Activated CD8-positive, alpha-beta memory T cell treated with anti-CD3 and anti-CD28 coated beads, Interleukin-2, amount 50 U/mL, for 48 hours (primary cell): ENCODE measurements around the gene ACP6.
A peak's percentile ranks its signal among the peaks of the same experiment; 100 is the strongest.
"Not testable (repeated sequence)": the region's sequence is repeated elsewhere in the genome, so short reads cannot be mapped to it uniquely, and the experiment has no call there.

Experiments
- DNase-seq: peaks from one replicate; pipeline ENCODE4 v3.0.0-alpha.2; 2020

The ACP6 gene

GRCh38 chr1:147618771-147619170 lies 51.6 kb downstream of the ACP6 start:
- DNase-seq = no peak

DNA sequence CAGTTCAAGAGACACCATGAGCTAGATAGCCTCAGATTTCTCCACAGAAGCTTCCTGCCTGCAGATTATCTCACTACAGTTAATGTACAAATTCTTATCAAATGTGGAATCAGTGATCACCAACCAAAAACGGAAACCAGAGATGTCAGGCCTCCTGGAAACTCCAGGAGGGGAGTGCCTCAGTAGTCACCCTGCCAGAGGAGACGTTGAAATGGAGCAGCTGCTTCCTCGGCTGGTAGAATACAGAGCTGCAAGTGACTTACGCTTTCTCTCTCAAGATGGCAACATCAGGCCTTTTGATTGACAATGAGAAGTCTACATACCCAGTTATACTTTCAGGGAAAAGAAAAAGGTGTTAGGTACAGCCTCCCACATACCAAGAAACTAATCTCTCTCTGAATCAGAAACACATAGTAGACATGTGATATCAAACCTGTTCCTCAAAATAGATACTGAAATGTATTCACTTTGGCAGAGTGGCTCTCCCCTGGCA lies 52.2 kb downstream of the ACP6 start:
- no peak for DNase-seq

GRCh38 chr1:147614966-147615365 lies 55.4 kb downstream of the ACP6 start:
- DNase-seq = not testable (repeated sequence)

DNA sequence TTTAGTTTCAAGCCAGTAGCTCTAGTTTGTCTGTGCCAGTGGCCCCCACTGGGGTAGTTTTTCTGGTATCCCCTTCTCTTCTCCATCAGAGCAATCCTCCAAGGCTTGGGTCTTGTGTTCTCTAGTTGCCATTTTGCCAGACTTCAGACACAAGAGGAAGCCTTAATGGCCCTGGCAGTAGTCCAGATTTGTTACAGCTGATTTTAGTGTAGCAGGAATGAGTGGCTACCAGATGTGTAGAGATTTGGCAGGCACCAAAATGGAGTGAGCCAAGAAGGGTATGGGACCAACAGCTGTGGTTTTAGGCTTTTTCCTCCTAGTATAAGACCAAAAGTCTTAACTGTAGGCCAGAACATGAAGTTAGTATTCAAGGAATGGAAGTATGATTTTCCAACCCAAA lies 56.8 kb downstream of the ACP6 start:
- no peak for DNase-seq

DNA sequence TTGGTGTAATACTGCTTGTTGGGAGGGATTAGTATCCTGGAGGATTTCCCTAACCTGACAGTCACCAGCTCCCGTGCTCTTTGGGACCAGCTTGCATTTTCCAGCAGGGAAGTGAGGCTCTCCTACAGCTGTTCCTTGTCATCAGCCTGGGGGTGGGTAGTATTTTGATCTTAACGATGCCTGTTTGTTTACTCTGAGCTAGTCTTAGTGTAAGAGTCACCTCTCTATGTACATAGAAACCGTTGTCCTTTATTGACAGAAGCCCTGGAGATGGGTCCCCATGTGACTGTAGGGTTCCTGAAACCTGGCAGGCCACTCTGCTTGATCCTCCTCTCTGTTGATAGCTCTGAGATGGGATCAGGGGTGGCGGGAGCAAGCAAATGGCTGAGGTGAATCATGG lies 58.0 kb downstream of the ACP6 start:
- DNase-seq = no peak

GRCh38 chr1:147611586-147611985 lies 58.7 kb downstream of the ACP6 start:
- DNase-seq = no peak

- no peak for DNase-seq
These were observed 59.3 kb downstream of the ACP6 start for GRCh38 chr1:147611021-147611426.

DNA sequence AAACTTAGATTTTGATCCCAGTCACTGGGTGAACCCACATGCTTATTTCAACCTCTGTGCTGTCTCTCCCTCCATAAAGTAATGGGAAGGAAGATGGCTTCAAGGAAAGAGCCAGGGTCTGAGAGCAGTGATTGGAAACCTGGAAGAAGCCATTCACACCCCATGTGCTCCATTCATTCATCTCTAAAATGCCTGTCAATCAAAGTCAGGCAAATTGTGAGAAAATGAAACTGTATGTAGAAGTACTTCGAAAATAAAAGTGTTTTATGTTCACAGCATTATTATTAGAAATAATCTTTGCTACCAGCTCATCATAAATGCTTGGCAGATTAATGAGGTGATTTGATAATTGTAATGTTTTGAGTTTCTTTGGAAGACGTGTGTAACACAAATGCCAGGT lies 61.0 kb downstream of the ACP6 start:
- DNase-seq = no peak

GRCh38 chr1:147608596-147608995 lies 61.7 kb downstream of the ACP6 start:
- DNase-seq = no peak

DNA sequence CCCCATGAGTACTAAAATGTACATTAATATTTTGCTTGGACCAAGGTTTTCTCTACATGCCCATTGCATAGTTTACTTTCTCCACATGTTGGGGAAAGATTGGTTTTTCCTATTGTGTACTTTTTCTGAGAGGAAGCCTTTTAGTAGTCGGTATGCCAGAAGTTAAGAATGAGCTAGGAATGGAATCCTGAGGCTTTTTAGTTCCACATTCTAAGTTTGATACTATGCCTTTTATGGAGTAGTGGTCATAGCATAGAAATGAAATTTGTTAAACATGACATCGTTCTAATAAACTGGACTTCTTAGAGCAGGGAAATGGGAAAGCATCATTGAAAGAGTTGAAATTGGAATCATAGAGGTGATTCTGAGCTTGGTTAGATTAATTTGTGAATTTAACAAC lies 64.7 kb downstream of the ACP6 start:
- no peak for DNase-seq

DNA sequence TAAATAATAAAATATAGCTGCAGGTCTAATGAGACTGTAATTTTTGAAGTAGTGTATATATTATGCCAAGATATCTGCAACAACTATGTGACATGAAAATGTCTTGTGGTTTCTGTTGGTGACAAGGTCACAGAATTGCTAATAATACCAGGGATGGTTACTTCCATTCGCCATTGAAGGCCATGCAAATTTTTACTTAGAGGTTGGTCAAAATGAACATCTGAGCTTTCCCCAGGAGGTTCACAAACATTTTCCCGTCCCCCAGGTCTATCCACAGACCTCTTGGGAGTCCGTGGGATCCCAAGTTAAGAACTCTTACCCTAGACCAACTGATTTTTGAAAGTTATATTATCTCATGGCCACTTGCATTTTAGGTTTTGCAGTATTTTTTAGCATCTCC lies 66.3 kb downstream of the ACP6 start:
- no peak for DNase-seq

GRCh38 chr1:147600119-147601111 lies 69.9 kb downstream of the ACP6 start:
- peak; percentile 60 for DNase-seq

- peak; percentile 96 for DNase-seq
These were observed 70.8 kb downstream of the ACP6 start for GRCh38 chr1:147599362-147600118.

GRCh38 chr1:147598621-147599361 lies 71.5 kb downstream of the ACP6 start:
- peak; percentile 73 for DNase-seq

GRCh38 chr1:147597010-147597409 lies 73.3 kb downstream of the ACP6 start:
- no peak for DNase-seq
